HepG2 (cell line): ENCODE results near the gene TBC1D14. TPM values are rescaled to one million over a fixed set of nuclear protein-coding genes. Genes with fewer than 3 reads are reported as not detected.

Source experiments
- ATAC-seq: fragments of 200-7000 bp; cut with Tn5 transposase; 3 replicates; pipeline ENCODE4 v1.9.1; 2020; ENCODE audit warnings: mild to moderate bottlenecking, moderate library complexity
- BruUV-seq: library from RNA; stranded (reverse); fragments of 400-500 nt; replicated peaks from 2 replicates; lab custom pipeline; 2021; lab: Mats Ljungman, UMichigan
- CTCF ChIA-PET: fragments of 300-600 bp; formaldehyde crosslinking; extraction: SDS; loops from one replicate; lab custom pipeline; 2021; ENCODE audit warnings: low total read pairs, inconsistent platforms, low intra/inter-chr PET ratio; lab: Yijun Ruan, JAX
- POLR2A ChIA-PET: fragments of 350-600 bp; sonication (Branson Sonifier 250); formaldehyde crosslinking; loops from one replicate; lab custom pipeline; 2020; ENCODE audit warnings: antibody characterized with exemption, inconsistent platforms; lab: Yijun Ruan, JAX
- DNase-seq: peaks from one replicate; pipeline ENCODE4 v3.0.0-alpha.2; 2015; ENCODE audit warnings: low spot score
- FAIRE-seq: peaks from 3 replicates; lab custom pipeline; 2011; peaks lifted over from hg19 to GRCh38; lab: Jason Lieb, UNC
- H2AFZ ChIP-seq: one replicate; pipeline ENCODE4 v1.6.1; 2011; ENCODE audit warnings: low read length, inconsistent platforms
- H3K27ac ChIP-seq: fragments of 300-600 bp; 3 replicates; pipeline ENCODE4 v1.8.0; 2011; ENCODE audit warnings: mixed run types, mild to moderate bottlenecking, mixed read lengths, low read length, inconsistent platforms; ENCODE audit not compliant: insufficient read depth; ENCODE audit errors: extremely low read length
- H3K27me3 ChIP-seq, 2 experiments: fragments of 200-600 bp in 1 of 2; 2 replicates in 1 of 2; 3 replicates in 1 of 2; pipeline versions ENCODE4 v1.6.0 to v1.8.0; 2011; ENCODE audit warnings: low read length in 2 of 2, mild to moderate bottlenecking in 2 of 2, moderate library complexity in 2 of 2, inconsistent platforms in 1 of 2; ENCODE audit not compliant: insufficient read depth in 2 of 2, control insufficient read depth in 1 of 2
- H3K36me3 ChIP-seq, 2 experiments: fragments of 200-600 bp in 1 of 2; replicated peaks in 1 of 2; 2 replicates in 1 of 2; 3 replicates in 1 of 2; pipeline versions ENCODE4 v1.5.1 to v1.8.0; 2011; ENCODE audit warnings: low read length in 2 of 2, inconsistent platforms in 1 of 2; ENCODE audit not compliant: insufficient read depth in 2 of 2, control insufficient read depth in 1 of 2
- H3K4me1 ChIP-seq: 2 replicates; pipeline ENCODE4 v1.5.1; 2012; ENCODE audit warnings: low read length, inconsistent platforms; ENCODE audit not compliant: insufficient read depth
- H3K4me2 ChIP-seq: 2 replicates; pipeline ENCODE4 v1.6.0; 2011; ENCODE audit warnings: low read depth, low read length, inconsistent platforms
- H3K4me3 ChIP-seq, 3 experiments: fragments of 200-600 bp in 1 of 3; sonication (generic), shearing (Covaris generic) in 1 of 3; replicated peaks in 1 of 3; 2 replicates each; pipeline ENCODE4 v1.5.1; 2011 to 2016; ENCODE audit warnings: low read length in 3 of 3, inconsistent platforms in 2 of 3, low read depth in 2 of 3, mild to moderate bottlenecking in 2 of 3, control low read depth in 1 of 3, mixed read lengths in 1 of 3; ENCODE audit not compliant: insufficient read depth in 1 of 3
- H3K79me2 ChIP-seq: one replicate; pipeline ENCODE4 v1.6.1; 2011; ENCODE audit warnings: low read length, inconsistent platforms; ENCODE audit not compliant: insufficient read depth
- H3K9ac ChIP-seq: 2 replicates; pipeline ENCODE4 v1.6.0; 2011; ENCODE audit warnings: mild to moderate bottlenecking, low read depth, low read length, inconsistent platforms; ENCODE audit not compliant: insufficient read depth
- H3K9me3 ChIP-seq: 2 replicates; pipeline ENCODE4 v1.5.1; 2012; ENCODE audit warnings: mild to moderate bottlenecking, low read length
- H4K20me1 ChIP-seq: 2 replicates; pipeline ENCODE4 v1.6.0; 2011; ENCODE audit warnings: inconsistent platforms, mild to moderate bottlenecking, low read length, moderate library complexity; ENCODE audit not compliant: insufficient read depth
- NFYC ChIP-seq: IDR thresholded peaks from 2 replicates; pipeline ENCODE4 v1.6.1; 2016; ENCODE audit warnings: missing genetic modification reagents, missing compliant biosample characterization
- PAWR ChIP-seq: sonication (generic); formaldehyde crosslinking; IDR thresholded peaks from 2 replicates; pipeline ENCODE4 v1.4.0; 2020; ENCODE audit warnings: missing genetic modification reagents, mild to moderate bottlenecking, borderline replicate concordance
- SIN3A ChIP-seq: IDR thresholded peaks from 2 replicates; pipeline ENCODE4 v1.6.1; 2011; ENCODE audit warnings: low read depth, mild to moderate bottlenecking, control low read depth, low read length, borderline replicate concordance
- SRF ChIP-seq: IDR thresholded peaks from 2 replicates; pipeline ENCODE4 v1.6.1; 2011; ENCODE audit warnings: mild to moderate bottlenecking, low read depth, low read length, moderate library complexity
- ZFYVE20 ChIP-seq: sonication (generic); formaldehyde crosslinking; IDR thresholded peaks from 2 replicates; pipeline ENCODE4 v1.8.0; 2023; ENCODE audit warnings: low read depth, mild to moderate bottlenecking, moderate library complexity, missing genetic modification reagents, borderline replicate concordance
- ZNF160 ChIP-seq: sonication (generic); formaldehyde crosslinking; IDR thresholded peaks from 2 replicates; pipeline ENCODE4 v1.8.0; 2022; ENCODE audit warnings: mild to moderate bottlenecking, inconsistent platforms, missing genetic modification reagents
- ZNF788 ChIP-seq: sonication (generic); formaldehyde crosslinking; IDR thresholded peaks from 2 replicates; pipeline ENCODE4 v1.5.0; 2020; ENCODE audit warnings: mild to moderate bottlenecking, missing genetic modification reagents, borderline replicate concordance
- WGBS: methylation state at CpG from one replicate; pipeline ENCODE4 v1.1.6; 2017; ENCODE audit warnings: low lambda C conversion rate; 5-methylcytosine and 5-hydroxymethylcytosine counted together
- in situ Hi-C: cut with HindIII; loops from 2 replicates; pipeline ENCODE4 v1.10.0; 2017; ENCODE audit warnings: low pct_unique_long_range_greater_than_20kb; ENCODE audit not compliant: extremely low pct_ligation_motif_present
- intact Hi-C: fragments of 100-400 bp; cut with micrococcal nuclease; formaldehyde crosslinking; loops from one replicate; pipeline ENCODE4 v1.10.0; 2022; ENCODE audit not compliant: unreplicated experiment
- polyA plus RNA-seq, 8 experiments: library from polyadenylated mRNA; depleted of rRNA in 3 of 8; stranded (reverse) in 7 of 8; unstranded in 1 of 8; fragments of >200 nt; fragmentation: Illumina TruSeq in 4 of 8; extraction: Trizol in 4 of 8; gene quantifications; 2 replicates each; pipeline versions ENCODE4 v1.2.1 to v1.2.3, GENCODE V29; 2011 to 2016; ENCODE audit warnings: low read depth in 4 of 8, missing spikeins in 1 of 8, mixed read lengths in 1 of 8; ENCODE audit not compliant: insufficient read depth in 1 of 8
- total RNA-seq, 5 experiments: library from RNA; depleted of rRNA; stranded (reverse); fragments of >200 nt; fragmentation: Illumina TruSeq; extraction: Trizol; gene quantifications; 2 replicates each; pipeline ENCODE4 v1.2.3, GENCODE V29; 2016; ENCODE audit warnings: low read depth in 1 of 5
- TF ChIP-seq, protein P1 (sequence below), 2 experiments: fragments of 450-650 bp in 1 of 2; sonication (generic) in 1 of 2; formaldehyde crosslinking; IDR thresholded peaks; 2 replicates each; pipeline versions ENCODE4 v1.5.0 to v1.8.0; 2020 to 2022; ENCODE audit warnings: mild to moderate bottlenecking in 1 of 2, missing genetic modification reagents in 1 of 2

The TBC1D14 gene
- total and polyA plus RNA-seq, 2 of the 13 experiments (the other 11 are each of a cell fraction or from before 2014, with no cell fraction given), result 29.5 to 46.5 TPM

DNA sequence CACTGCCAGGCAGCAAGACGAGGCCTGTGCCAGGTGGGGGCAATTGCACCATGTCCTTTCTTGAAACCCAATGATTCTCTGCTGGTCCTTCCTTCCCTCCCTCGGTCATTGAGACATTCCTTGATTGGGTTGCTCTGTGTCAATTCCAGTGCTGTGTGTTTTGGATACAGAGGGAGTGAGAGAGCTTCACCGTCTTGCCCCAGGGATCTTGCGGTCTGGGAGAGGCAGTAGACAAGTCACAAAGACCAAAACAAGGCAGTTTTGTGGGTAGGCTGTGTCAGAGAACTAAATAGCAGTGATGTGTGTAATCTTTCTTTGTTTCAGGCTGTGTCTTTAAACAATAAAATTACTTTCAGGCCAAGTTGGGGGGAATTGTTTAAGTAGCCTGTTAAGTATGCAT is 94.7 kb downstream of the TBC1D14 start:
- no peak for DNase-seq
- no peak for ATAC-seq
- no peaks in the 10 kb centered on the region for H3K9me3 ChIP-seq
- H3K4me2 ChIP-seq, result no peak overlapping the region
- H3K27ac ChIP-seq, result no peak overlapping the region
- BruUV-seq, result no TSS peak
- H4K20me1 ChIP-seq, result peaks cover 6% of the 10 kb centered on the region; the same call in 1 of the 2 replicates
- no peak for FAIRE-seq
- no peak overlapping the region for H3K4me3 ChIP-seq
- intact Hi-C loops (no loop called here), in situ Hi-C loops (no loop called here)
- no peak overlapping the region for H3K9ac ChIP-seq
- no peaks in the 10 kb centered on the region for H3K27me3 ChIP-seq
- WGBS, result 98% methylated on average over 4 of the region's 4 CpGs
- H2AFZ ChIP-seq, result no peak overlapping the region
- no peak for TF ChIP-seq SIN3A
- no peak for TF ChIP-seq NFYC (CRISPR knock-in tag)
- peaks cover 21% of the 10 kb centered on the region for H3K4me1 ChIP-seq
- ChIA-PET CTCF (no interaction called here), POLR2A (interaction anchor here (1.1 kb wide), 1 partner anchor 17 kb away, joined by 3 read pairs; no protein-coding TSS in a partner anchor)
- H3K79me2 ChIP-seq, result peaks cover 5% of the 10 kb centered on the region
- H3K36me3 ChIP-seq, result peaks cover 39 to 74% of the 10 kb centered on the region in 2 experiments

GRCh38 chr4:7005571-7005970 is 95.9 kb downstream of the TBC1D14 start:
- FAIRE-seq (no peak), ATAC-seq (no peak), DNase-seq (no peak)
- Histone ChIP-seq H2AFZ (no peak overlapping the region), H4K20me1 (peaks cover 6% of the 10 kb centered on the region; the same call in 1 of the 2 replicates), H3K9ac (no peak overlapping the region), H3K79me2 (peaks cover 5% of the 10 kb centered on the region), H3K9me3 (no peaks in the 10 kb centered on the region), H3K27ac (no peak overlapping the region), H3K4me2 (no peak overlapping the region), H3K27me3 (no peaks in the 10 kb centered on the region), H3K36me3 (peaks cover 28 to 74% of the 10 kb centered on the region in 2 experiments), H3K4me1 (peaks cover 21% of the 10 kb centered on the region), H3K4me3 (no peak overlapping the region)
- ChIA-PET CTCF (no interaction called here), POLR2A (no interaction called here)
- intact Hi-C loops, result no loop called here
- BruUV-seq, result no TSS peak
- no peak for TF ChIP-seq ZNF788 (CRISPR knock-in tag)
- no peak for TF ChIP-seq ZNF160 (CRISPR knock-in tag)
- TF ChIP-seq ZFYVE20 (CRISPR knock-in tag), result no peak
- TF ChIP-seq SRF, result no peak
- TF ChIP-seq, protein P1, sequence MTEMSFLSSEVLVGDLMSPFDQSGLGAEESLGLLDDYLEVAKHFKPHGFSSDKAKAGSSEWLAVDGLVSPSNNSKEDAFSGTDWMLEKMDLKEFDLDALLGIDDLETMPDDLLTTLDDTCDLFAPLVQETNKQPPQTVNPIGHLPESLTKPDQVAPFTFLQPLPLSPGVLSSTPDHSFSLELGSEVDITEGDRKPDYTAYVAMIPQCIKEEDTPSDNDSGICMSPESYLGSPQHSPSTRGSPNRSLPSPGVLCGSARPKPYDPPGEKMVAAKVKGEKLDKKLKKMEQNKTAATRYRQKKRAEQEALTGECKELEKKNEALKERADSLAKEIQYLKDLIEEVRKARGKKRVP (CRISPR knock-in tag; IDR thresholded peaks at IDR 0.05), result no peak
- TF ChIP-seq PAWR (CRISPR knock-in tag), result no peak
- 94% methylated on average over 4 of the region's 4 CpGs for WGBS
- in situ Hi-C loops, result no loop called here
